NCI-H524 treated with DMSO at 0.1 percent for 48 hours (cell line): Measurements from ENCODE around the gene CSF3R.
"Not testable (repeated sequence)": the region's sequence is repeated elsewhere in the genome, so short reads cannot be mapped to it uniquely, and the experiment has no call there.

ENCODE experiments used
- DNase-seq: peaks from one replicate; lab custom pipeline; 2025; lab: John Stamatoyannopoulos, UW

The CSF3R gene

DNA sequence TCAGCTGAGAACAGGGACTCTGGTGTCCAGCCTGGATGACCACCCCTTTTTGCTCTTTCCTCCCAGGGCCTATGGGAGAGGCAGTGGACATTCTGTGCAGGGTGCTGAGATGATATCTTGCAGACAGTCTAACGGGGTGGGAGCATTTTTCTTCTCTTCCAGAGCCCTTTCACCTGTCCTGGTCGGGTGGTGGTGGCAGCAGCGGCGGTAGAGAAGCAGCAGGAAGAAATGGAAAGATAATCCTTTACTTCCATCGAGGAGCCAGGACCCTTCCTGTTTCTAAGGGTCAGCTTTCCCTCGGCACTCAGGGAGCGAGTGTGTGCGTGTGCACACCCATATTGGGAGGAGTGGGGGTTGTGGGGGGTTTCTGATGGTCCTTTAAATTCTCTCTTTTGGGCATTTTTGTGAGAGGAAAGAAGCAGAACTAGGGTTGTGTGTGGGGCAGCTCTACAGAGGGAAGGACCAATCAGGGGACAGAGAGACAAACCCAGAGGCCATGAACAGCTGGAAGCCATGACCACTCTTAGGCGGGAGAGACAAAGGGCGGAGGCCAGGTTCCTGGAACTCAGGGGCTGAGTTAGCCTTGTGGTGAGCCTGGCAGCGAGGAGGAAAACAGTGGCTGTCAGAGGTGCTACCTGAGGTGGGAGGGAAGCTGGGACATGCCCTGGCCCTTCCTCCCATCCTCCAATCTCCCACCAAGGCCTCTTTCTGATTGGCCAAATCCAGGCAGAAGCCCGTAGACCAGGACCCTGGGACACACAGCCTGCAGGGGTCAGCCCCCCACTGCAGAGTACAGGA lies 31.2 kb upstream of the CSF3R start:
- DNase-seq = no peak

DNA sequence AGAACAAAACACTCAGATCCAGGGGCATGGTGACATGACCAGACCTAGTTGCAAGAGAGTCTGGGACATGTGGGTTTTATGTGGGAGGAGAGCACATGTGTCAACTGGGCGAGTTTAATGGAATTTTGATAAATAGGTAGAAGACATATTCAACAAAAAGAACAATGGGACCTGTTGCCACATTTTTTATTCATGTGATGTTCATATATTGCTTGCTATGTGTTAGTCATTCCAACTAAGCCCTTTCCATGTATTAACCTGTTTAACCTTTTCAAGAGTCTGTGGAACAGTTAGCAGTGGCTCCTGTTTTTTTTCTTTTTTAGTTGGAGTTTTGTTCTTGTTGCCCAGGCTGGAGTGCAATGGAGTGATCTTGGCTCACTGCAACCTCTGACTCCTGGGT lies 30.1 kb upstream of the CSF3R start:
- no peak for DNase-seq

DNA sequence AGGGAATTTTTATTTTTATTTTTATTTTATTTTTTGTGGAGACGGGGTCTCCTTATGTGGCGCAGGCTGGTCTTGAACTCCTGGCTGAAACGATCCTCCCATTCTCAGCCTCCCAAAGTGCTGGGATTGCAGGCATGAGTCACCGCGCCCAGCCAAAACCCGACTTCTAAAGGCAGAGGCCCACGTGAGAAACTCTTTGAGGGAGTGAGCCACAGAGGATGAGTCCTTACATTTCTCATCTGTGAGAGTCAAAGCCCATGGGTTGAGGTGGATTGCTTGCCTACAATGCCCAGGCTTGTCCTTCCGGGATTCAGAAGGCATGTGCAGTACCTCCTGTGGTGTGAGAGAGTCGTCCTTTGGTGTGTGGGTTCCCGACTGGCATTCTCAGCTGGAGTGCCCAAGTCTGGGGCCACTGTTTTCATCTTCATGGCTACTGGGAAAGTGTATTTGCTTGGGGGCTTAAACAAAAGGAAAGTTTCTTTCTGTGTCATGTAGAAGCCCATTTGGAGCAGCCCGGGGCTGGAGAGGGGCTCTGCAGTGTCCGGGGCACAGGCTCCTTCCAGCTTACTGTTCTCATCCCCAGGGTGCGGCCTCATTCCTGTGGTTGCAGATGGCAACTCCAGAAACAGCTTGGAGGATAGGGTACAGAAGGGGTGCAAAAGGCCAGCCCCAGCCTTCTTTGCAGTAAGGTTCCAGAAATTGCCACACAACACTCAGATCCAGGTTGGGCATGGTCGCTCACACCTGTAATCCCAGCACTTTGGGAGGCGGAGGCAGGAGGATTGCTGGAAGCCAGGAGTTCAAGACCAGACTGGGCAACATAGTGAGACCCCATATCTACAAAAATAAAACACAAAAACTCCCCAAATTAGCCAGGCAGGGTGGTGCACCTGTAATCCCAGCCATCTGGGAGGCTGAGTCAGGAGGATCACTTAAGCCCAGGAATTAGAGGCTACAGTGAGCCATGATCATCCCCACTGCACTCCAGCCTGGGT lies 29.4 kb upstream of the CSF3R start:
- no peak for DNase-seq

DNA sequence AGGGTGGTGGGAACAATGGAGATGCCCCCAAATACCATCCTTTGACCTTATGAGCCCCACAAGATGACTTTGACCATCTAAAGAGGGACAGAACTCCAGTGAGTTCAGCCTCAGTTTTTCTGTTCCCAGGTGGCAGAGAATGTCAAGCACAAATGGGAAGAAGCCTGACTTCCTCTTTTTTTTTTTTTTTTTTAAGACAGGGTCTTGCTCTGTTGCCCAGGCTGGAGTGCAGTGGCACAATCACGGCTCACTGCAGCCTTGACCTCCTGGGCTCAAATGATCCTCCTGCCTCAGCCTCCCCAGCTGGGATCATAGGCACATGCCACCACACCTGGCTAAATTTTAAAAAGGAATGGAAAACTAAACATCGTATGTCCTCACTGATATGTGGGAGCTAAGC lies 28.5 kb upstream of the CSF3R start:
- DNase-seq = not testable (repeated sequence)

DNA sequence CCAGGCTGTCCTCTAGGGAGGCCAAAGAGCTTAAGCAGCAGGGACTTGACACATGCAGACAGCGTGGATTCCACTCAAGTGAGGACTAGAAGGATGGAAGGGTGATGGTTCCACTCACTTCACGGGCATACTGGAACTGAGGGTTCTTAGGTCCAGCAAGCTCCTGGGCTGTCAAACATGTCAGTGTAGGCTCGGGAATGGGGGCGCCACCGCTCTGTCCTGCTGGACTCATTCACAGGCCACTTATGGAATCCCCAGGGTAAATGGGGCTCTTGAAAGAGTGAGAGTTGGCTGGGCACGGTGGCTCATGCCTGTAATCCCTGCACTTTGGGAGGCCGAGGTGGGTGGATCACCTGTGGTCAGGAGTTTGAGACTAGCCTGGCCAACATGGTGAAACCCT lies 27.7 kb upstream of the CSF3R start:
- no peak for DNase-seq

DNA sequence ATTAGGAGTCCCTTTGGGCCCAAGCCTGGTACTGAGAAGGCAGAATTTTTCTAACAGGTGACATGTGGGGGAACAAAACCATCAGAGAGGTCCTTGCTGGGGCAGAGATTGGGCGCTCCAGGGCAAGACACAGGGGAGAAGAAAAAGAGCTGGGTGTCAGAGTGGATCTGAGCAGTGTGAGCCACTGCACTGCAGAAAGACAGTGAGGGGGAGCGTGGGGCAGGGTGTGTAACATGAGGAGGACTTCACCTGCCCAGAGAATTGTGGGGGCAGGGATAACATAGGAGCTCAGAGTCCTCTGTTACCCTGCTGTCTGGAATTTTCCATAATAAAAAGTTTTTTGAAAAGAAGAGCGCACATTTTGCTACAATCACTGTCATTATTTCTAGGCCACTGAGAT lies 25.5 kb upstream of the CSF3R start:
- no peak for DNase-seq

DNA sequence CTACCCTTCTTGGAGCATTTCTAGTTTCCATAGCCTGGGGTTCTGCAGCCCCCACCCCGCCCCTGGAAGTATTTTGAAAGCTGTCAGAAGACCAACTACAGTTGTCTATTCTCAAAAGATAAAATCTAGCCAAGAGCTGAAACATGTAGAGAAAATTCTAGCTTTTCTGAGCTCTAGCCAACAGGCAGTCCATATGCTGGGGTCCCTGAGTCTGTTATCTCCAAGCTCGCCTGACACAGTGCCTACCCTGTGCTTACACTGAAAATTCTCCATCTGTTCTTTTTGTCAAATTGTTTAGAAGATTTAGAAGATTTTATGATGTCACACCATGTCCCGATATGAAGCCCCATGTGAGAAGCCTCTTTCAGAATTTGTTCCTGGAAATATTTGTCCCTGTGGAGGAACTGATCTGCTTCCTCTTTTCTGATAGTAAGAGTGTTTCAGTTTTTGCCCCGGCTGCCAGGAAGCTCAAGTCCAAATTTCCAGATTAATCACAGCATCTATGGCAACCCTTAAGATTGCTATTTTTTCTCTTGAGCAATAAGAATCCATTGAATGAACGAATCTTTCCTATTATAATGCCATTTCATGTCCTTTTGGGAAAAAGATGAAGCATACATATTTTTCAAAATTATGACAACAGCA lies 23.7 kb upstream of the CSF3R start:
- no peak for DNase-seq

DNA sequence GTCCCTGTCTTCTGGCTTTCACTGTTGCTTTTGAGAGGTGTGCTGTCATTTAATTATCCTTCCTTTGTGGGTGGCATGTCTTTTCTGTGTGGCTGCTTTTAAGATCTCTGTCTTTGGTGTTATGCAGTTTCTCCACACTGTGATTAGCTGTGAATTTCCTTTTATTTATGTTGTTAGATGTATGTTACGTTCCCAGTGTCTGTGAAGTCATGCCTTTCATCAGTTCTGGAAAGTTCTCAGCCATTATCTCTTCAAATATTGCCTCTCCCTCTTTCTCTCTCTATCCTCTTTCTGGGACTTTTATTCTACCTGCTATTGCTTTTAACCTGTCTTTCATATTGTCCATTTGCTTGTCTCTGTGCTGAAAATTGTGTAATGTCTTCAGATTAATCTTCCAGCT lies 21.0 kb upstream of the CSF3R start:
- DNase-seq = no peak

DNA sequence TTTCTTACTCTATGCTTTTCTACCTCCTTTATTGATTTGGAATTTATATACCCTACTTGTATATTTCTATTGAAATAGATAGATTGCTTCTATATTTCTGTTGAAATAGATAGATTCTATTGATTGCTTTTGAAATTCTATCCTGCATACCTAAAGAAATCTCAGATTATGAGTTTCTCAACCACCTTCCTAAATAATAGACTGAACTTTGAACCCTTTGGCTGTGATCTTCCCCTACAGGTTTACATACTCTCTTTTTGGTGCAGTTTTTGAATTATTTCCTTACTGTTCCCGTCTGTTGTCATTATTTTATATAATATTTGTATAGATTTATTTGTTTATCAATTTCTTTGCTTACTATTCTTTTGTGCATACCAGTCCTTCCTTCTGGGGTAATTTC lies 20.4 kb upstream of the CSF3R start:
- no peak for DNase-seq

DNA sequence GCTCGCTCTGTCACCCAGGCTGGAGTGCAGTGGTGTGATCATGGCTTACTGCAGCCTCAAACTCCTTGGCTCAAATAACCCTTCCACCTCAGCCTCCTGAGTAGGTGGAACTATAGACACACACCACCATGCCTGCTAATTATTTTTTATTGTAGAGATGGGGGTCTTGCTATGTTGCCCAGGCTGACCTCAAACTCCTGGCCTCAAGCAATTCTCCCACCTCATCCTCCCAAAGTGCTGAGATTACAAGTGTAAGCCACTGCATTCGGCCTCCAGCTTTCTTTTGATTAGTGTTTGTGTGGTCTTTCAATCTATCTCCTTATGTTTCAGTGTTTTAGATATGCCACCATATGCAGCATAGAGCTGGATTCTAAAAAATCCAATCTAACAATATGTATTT lies 19.9 kb upstream of the CSF3R start:
- DNase-seq = no peak

DNA sequence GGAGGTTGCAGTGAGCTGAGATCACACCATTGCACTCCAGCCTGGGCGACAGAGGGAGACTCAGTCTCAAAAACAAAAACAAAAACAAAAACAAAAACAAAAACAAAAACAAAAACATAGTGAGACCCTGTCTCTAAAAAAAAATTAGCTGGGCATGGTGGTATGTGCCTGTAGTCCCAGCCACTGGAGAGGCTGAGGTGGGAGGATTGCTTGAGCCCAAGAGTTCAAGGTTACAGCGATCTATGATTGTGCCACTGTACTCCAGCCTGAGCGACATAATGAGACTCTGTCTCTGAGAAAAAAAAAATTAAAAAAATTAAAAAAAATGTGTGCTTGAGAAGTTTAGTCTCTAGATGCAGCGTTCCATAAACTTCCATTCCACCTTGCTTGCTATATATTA lies 19.2 kb upstream of the CSF3R start:
- DNase-seq = not testable (repeated sequence)

DNA sequence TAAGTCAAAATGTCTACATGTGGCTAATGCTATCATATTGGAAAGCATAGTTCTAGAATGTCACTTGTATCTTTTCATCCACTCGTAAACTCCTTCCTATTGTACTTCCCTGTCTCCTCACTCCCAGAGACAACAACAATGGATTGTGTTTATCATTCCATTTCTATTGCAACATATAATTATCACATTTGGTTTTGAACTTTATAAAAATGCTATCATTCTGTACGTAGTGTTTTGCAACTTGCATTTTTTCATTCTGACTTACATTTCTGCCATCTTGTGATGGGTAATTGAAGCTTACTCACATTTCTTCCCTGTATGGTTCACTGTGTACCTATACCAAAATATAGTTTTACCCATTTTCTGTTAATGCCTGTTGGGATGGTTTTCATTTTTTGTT lies 14.5 kb upstream of the CSF3R start:
- DNase-seq = no peak

DNA sequence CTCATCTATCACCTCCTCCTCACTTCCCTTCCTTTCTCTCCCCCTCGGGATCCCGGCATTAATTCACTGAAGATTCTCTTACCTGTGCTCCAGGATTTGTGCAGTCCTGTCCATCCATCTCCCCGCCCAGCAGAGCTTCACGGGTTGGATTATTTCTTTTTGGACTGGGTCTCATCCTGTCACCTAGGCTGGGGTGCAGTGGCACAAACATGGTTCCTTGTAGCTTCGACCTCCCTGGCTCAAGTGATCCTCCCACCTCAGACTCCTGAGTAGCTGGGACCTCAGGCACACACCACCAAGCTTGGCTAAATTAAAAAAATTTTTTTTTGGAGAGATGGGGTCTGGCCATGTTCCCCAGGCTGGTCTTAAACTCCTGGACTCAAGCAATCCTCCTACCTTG lies 12.3 kb upstream of the CSF3R start:
- DNase-seq = no peak

DNA sequence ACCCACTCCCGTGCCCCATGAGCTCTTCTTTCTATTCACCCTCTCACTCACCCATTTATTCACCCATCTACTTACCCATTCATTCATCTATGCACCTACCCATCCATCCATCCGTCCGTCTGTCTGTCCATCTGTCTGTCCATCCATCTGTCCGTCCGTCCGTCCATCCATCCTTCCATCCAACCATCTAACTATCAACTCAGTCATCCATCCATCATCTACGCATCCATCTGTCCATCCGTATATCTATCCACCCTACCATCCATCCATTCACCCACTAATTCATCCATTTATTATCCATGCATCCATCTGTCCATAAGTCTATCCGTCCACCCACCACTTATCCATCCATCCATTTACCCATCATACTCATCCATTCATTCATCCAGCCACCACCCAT lies 10.8 kb upstream of the CSF3R start:
- no peak for DNase-seq

DNA sequence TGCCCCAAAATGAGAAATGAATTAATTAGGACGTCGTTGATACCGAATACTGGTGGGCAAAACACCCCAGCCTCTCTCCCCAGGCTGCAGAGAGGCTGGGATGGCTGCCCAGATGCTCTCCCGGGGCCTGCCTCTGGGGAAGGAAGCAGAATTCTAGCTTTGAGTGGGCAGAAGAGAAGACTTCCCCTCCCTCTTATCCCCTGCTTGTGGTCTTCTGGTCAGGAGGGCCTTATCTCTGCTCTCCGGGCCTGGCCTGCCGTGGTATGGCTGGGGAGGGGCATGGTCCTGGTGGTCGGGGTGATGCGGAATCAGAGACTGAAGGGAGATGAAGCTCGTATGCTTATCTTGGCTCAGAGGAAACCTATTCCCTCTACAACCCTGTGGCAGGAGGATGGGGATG lies 9.8 kb upstream of the CSF3R start:
- DNase-seq = no peak

DNA sequence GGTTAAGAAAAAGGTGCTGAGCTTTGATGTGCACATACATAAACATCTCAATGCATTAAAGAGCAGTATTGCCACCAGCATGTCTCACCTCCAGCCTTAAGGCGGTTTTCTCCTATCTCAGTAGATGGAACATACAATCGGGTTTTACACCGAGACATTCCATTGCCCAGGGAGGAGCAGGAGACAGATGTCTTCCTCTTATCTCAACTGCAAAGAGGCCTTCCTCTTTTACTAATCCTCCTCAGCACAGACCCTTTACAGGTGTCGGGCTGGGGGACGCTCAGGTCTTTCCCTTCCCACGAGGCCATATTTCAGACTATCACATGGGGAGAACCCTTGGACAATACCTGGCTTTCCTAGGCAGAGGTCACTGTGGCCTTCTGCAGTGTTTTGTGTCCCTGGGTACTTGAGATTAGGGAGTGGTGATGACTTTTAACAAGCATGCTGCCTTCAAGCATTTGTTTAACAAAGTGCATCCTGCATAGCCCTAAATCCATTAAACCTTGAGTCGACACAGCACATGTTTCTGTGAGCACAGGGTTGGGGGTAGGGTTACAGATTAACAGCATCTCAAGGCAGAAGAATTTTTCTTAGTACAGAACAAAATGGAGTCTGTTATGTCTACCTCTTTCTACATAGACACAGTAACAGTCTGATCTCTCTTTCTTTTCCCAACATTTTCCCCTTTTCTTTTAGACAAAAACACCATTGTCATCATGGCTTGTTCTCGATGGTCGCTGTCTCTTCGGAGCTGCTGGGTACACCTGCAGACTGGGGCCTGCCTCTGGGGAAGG lies 6.7 kb upstream of the CSF3R start:
- DNase-seq = not testable (repeated sequence)

DNA sequence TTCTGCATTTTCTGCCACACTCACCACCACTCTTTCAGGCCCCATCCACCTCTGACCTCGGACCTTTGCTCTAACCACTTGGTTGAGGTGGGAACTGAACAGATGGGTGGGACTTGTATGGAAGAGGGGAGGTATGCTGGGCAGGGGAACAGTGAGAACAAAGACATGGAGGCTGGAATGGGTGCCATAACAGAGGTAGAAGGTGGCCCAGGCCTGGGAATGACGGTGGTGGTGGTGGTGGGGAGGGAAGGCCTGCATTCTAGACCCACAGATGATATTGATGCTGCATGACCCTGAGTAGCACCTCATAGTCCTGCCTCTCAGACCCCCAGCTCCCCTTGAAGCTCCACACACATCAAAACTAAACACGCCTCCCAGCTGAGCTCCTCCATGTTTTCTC lies 5.2 kb upstream of the CSF3R start:
- DNase-seq = no peak

DNA sequence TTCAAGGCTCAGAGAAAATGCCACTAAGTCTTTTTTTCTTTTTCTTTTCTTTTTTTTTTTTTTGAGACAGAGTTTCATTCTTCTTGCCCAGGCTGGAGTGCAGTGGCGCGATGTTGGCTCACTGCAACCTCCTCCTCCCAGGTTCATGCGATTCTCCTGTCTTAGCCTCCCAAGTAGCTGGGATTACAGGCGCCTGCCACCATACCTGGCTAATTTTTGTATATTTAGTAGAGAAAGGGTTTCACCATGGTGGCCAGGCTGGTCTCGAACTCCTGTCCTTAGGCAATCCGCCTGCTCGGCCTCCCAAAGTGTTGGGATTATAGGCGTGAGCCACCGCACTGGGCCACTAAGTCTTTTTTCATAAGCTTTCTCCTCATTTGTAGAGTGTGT lies 4.6 kb upstream of the CSF3R start:
- DNase-seq = not testable (repeated sequence)

DNA sequence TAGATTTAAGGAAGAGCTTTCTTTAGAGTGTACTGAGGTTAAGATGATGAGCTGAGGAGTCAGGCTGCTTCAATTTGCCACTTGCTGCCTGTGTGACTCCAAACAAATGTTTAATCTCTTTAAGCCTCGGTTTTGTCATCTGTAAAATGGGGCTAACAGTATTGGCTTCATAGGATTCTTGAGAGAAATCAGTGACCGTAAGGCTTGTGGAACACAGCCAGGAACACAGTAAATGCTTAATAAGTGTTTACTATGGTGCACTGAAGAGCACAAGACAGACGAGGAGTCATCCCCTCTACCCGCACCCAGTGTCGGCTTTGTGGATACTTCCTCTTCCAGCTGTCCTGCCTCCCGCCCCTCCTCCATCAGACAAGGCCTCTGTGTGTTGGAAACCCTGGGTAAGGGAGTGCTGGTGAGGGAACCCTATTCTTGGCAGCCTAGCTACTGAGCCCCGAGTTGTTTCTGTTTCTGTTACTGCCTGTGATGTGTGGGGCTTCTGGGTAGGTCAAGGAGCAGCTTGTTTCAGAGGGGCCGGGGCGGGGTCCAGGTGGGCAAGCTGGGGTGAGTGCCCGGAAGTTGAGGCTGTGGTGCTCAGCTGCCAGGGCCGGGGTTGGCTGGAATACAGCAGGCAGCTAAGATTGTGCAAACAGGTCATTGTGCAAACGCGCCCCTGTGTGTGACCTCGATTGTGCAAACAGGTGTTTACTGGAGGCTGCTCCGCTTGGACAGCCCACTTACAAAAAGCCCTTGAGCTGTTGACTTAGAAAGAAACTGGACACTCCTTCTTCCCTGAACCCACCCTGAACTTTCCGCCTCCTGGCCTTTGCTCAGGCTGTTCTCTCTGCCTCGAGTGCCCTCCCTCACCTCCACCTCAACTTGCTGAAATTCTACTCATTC lies 4.0 kb upstream of the CSF3R start:
- no peak for DNase-seq

DNA sequence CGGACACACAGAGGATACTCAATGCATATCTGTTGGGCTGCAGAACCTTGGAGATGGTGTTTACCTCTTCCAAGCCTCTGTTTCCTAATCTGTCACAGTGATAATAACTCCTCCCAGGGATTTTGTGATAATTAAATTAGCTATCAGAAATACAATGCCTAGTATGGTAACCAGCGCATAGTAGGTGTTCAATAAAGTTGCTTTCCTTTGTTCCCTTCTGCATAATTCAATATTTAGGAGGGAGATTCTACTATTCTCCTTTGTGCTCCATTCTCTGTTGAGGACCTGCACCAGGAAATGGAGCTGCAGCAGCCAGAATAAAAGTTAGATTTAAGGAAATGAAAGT lies 3.4 kb upstream of the CSF3R start:
- DNase-seq = no peak

DNA sequence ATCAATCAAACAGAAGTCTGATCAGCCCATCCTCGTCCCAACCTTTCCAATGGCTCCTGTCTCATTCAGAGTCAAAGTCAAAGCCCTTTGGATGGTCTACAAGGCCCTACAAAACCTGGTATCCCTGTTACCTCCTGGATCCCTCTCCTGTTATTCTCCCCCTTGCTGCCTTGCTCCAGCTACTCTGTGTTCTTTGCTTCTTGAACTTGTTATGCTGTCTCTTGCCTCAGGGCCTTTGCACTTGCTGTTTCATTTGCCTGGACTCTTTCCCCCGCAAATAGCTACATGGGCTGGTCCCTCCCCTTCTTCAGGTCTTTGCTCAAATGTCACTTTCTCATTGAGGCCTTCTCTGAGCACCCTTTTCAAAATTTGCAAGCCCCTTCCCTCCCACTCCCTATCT lies 1.4 kb upstream of the CSF3R start:
- DNase-seq = no peak
